HepG2 (cell line): ENCODE results near the gene FGFR1OP2. TPM values are rescaled to one million over a fixed set of nuclear protein-coding genes. Genes with fewer than 3 reads are reported as not detected.

Experiments used
- ADNP ChIP-seq: sonication (generic); formaldehyde crosslinking; IDR thresholded peaks from 2 replicates; pipeline ENCODE4 v1.4.0; 2020; ENCODE audit warnings: missing genetic modification reagents
- ERF ChIP-seq: IDR thresholded peaks from 2 replicates; pipeline ENCODE4 v1.6.1; 2018; ENCODE audit warnings: missing biosample characterization, missing genetic modification reagents
- HMG20B ChIP-seq: conservative IDR thresholded peaks from 2 replicates; pipeline ENCODE4 v1.6.1; 2016; ENCODE audit warnings: missing genetic modification reagents, missing compliant biosample characterization
- KMT2A ChIP-seq: sonication (generic); formaldehyde crosslinking; IDR thresholded peaks from 2 replicates; pipeline ENCODE4 v1.4.0; 2020; ENCODE audit warnings: missing genetic modification reagents
- NFE2L2 ChIP-seq: fragments of 150-350 bp; IDR thresholded peaks from 2 replicates; pipeline ENCODE4 v1.6.1; 2014; ENCODE audit warnings: low read length
- NPAS2 ChIP-seq: sonication (generic); formaldehyde crosslinking; IDR thresholded peaks from 2 replicates; pipeline ENCODE4 v1.8.0; 2022; ENCODE audit warnings: mild to moderate bottlenecking, missing genetic modification reagents, borderline replicate concordance
- NR0B2 ChIP-seq: sonication (generic); formaldehyde crosslinking; IDR thresholded peaks from 2 replicates; pipeline ENCODE4 v1.4.0; 2020; ENCODE audit warnings: mild to moderate bottlenecking, missing genetic modification reagents
- POLR2AphosphoS5 ChIP-seq: IDR thresholded peaks from 2 replicates; pipeline ENCODE4 v1.6.1; 2012; ENCODE audit warnings: low read depth, low read length
- SIX4 ChIP-seq: sonication (generic); formaldehyde crosslinking; IDR thresholded peaks from 2 replicates; pipeline ENCODE4 v1.4.0; 2020; ENCODE audit warnings: missing genetic modification reagents
- ZBTB39 ChIP-seq: sonication (generic); formaldehyde crosslinking; IDR thresholded peaks from 2 replicates; pipeline ENCODE4 v1.5.0; 2020; ENCODE audit warnings: missing genetic modification reagents
- ZBTB42 ChIP-seq: sonication (generic); formaldehyde crosslinking; IDR thresholded peaks from 2 replicates; pipeline ENCODE4 v1.5.0; 2020; ENCODE audit warnings: mild to moderate bottlenecking, missing genetic modification reagents
- ZNF121 ChIP-seq: sonication (generic); formaldehyde crosslinking; IDR thresholded peaks from 2 replicates; pipeline ENCODE4 v1.5.0; 2020; ENCODE audit warnings: mild to moderate bottlenecking, missing genetic modification reagents
- ZNF280B ChIP-seq: sonication (generic); formaldehyde crosslinking; IDR thresholded peaks from 2 replicates; pipeline ENCODE4 v1.5.0; 2020; ENCODE audit warnings: missing genetic modification reagents, mild to moderate bottlenecking, borderline replicate concordance
- polyA plus RNA-seq, 8 experiments: library from polyadenylated mRNA; depleted of rRNA in 3 of 8; stranded (reverse) in 7 of 8; unstranded in 1 of 8; fragments of >200 nt; fragmentation: Illumina TruSeq in 4 of 8; extraction: Trizol in 4 of 8; gene quantifications; 2 replicates each; pipeline versions ENCODE4 v1.2.1 to v1.2.3, GENCODE V29; 2011 to 2016; ENCODE audit warnings: low read depth in 4 of 8, missing spikeins in 1 of 8, mixed read lengths in 1 of 8; ENCODE audit not compliant: insufficient read depth in 1 of 8
- total RNA-seq, 5 experiments: library from RNA; depleted of rRNA; stranded (reverse); fragments of >200 nt; fragmentation: Illumina TruSeq; extraction: Trizol; gene quantifications; 2 replicates each; pipeline ENCODE4 v1.2.3, GENCODE V29; 2016; ENCODE audit warnings: low read depth in 1 of 5
- TF ChIP-seq, protein P1 (sequence below): sonication (generic); formaldehyde crosslinking; IDR thresholded peaks from 2 replicates; pipeline ENCODE4 v1.5.0; 2020; ENCODE audit warnings: mild to moderate bottlenecking, missing genetic modification reagents
- TF ChIP-seq, protein P2 (sequence below): sonication (generic); formaldehyde crosslinking; IDR thresholded peaks from 2 replicates; pipeline ENCODE4 v1.8.0; 2022; ENCODE audit warnings: mild to moderate bottlenecking, missing genetic modification reagents; ENCODE audit not compliant: insufficient replicate concordance
- TF ChIP-seq, protein P3 (sequence below): IDR thresholded peaks from 2 replicates; pipeline ENCODE4 v1.6.1; 2016; ENCODE audit warnings: low read depth, control low read depth

The FGFR1OP2 gene
- total and polyA plus RNA-seq, 2 of the 13 experiments (the other 11 are each of a cell fraction or from before 2014, with no cell fraction given), result 18.3 to 38.1 TPM

DNA sequence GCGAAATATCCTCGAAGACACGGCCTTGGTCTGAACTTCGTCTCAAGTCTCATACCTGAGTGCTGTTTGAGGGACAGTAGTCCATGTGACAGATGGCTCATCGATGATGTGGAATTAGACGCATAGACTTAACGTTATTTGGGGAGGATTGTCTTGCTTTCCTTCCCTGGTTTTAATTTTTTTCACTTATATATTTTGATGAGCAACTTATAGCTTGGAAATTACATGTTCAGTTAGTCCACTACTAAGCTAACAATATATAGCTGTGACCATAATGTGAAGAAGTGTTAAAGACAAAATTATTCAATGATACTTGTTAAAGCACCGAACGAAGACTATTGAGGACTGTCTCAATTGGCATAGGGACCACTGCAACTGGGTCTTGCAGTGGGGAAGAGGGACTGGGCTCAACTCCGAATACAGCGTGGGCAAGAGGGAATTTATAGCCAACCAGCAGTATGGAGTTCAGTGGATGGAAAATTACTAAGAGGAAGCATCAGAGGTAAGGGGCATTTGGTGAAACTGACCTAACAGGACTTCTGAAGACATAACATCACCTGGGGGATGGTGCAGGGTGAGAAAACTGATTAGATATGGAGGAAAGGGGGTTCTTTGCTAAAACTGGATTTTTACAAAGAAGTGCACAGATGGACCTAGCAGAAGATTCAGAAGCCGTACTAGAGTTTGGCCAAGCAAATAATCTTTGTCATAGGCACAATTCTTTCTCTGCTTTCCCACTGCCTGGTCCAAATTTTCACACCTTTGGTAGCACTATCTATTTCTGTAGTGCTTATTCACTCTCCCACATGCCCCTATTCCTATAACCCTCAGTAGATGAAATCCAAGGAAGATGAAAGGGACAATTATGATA, 76.8 kb downstream of the FGFR1OP2 start (continued):
- TF ChIP-seq, protein P1, sequence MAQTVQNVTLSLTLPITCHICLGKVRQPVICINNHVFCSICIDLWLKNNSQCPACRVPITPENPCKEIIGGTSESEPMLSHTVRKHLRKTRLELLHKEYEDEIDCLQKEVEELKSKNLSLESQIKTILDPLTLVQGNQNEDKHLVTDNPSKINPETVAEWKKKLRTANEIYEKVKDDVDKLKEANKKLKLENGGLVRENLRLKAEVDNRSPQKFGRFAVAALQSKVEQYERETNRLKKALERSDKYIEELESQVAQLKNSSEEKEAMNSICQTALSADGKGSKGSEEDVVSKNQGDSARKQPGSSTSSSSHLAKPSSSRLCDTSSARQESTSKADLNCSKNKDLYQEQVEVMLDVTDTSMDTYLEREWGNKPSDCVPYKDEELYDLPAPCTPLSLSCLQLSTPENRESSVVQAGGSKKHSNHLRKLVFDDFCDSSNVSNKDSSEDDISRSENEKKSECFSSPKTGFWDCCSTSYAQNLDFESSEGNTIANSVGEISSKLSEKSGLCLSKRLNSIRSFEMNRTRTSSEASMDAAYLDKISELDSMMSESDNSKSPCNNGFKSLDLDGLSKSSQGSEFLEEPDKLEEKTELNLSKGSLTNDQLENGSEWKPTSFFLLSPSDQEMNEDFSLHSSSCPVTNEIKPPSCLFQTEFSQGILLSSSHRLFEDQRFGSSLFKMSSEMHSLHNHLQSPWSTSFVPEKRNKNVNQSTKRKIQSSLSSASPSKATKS (CRISPR knock-in tag), result no peak
- TF ChIP-seq ZBTB39 (CRISPR knock-in tag) (no peak), ZNF121 (CRISPR knock-in tag) (no peak), NR0B2 (no peak), ZNF280B (CRISPR knock-in tag) (no peak), NPAS2 (CRISPR knock-in tag) (no peak), POLR2AphosphoS5 (0 out of 2 replicates have a peak, but pooled peaks have one; percentile 20), SIX4 (CRISPR knock-in tag) (no peak), ERF (CRISPR knock-in tag) (no peak), ZBTB42 (CRISPR knock-in tag) (no peak), KMT2A (CRISPR knock-in tag) (no peak), ADNP (CRISPR knock-in tag) (no peak), HMG20B (CRISPR knock-in tag) (no peak), NFE2L2 (no peak)
- TF ChIP-seq, protein P2, sequence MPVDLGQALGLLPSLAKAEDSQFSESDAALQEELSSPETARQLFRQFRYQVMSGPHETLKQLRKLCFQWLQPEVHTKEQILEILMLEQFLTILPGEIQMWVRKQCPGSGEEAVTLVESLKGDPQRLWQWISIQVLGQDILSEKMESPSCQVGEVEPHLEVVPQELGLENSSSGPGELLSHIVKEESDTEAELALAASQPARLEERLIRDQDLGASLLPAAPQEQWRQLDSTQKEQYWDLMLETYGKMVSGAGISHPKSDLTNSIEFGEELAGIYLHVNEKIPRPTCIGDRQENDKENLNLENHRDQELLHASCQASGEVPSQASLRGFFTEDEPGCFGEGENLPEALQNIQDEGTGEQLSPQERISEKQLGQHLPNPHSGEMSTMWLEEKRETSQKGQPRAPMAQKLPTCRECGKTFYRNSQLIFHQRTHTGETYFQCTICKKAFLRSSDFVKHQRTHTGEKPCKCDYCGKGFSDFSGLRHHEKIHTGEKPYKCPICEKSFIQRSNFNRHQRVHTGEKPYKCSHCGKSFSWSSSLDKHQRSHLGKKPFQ, result no peak
- TF ChIP-seq, protein P3, sequence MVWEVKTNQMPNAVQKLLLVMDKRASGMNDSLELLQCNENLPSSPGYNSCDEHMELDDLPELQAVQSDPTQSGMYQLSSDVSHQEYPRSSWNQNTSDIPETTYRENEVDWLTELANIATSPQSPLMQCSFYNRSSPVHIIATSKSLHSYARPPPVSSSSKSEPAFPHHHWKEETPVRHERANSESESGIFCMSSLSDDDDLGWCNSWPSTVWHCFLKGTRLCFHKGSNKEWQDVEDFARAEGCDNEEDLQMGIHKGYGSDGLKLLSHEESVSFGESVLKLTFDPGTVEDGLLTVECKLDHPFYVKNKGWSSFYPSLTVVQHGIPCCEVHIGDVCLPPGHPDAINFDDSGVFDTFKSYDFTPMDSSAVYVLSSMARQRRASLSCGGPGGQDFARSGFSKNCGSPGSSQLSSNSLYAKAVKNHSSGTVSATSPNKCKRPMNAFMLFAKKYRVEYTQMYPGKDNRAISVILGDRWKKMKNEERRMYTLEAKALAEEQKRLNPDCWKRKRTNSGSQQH, result no peak
